Ascending aorta (tissue), 2 donors: ENCODE measurements around the gene STBD1. TPM values are rescaled to one million over a fixed set of nuclear protein-coding genes. Genes with fewer than 3 reads are reported as not detected.

ENCODE experiments used
- DNase-seq, 2 donors: peaks; one replicate each; pipeline ENCODE4 v3.0.0-alpha.2; 2019; ENCODE audit warnings: low spot score in 2 of 2
- H3K27ac ChIP-seq, 2 donors: fragments of 200-600 bp; sonication (generic); one replicate each; pipeline ENCODE4 v1.5.1; 2016 to 2017; ENCODE audit warnings: mild to moderate bottlenecking in 1 of 2
- H3K27me3 ChIP-seq: fragments of 200-600 bp; sonication (generic); one replicate; pipeline ENCODE4 v1.5.1; 2017
- H3K36me3 ChIP-seq, 2 donors: fragments of 200-600 bp; sonication (generic); one replicate each; pipeline ENCODE4 v1.5.1; 2016
- H3K4me1 ChIP-seq, 2 donors: fragments of 200-600 bp; sonication (generic); one replicate each; pipeline ENCODE4 v1.5.1; 2016 to 2017; ENCODE audit warnings: mild to moderate bottlenecking in 1 of 2
- H3K4me3 ChIP-seq, 2 donors: fragments of 200-600 bp; sonication (generic); one replicate each; pipeline ENCODE4 v1.5.1; 2016 to 2017; ENCODE audit warnings: mild to moderate bottlenecking in 1 of 2
- H3K9me3 ChIP-seq, 2 donors: fragments of 200-600 bp; sonication (generic); one replicate each; pipeline ENCODE4 v1.5.1; 2016
- intact Hi-C: fragments of 100-400 bp; cut with DNase I; formaldehyde crosslinking; loops from one replicate; pipeline ENCODE4 v1.15.1; 2023
- total RNA-seq: library from RNA; depleted of rRNA; stranded (reverse); fragments of >200 nt; gene quantifications from one replicate; pipeline ENCODE4 v1.1.0, GENCODE V29; 2016
- TF ChIP-seq, protein P1 (sequence below), 3 experiments: fragments of 200-600 bp in 2 of 3; fragments of 450-650 bp in 1 of 3; sonication (generic) in 2 of 3; IDR thresholded peaks; one replicate each; pipeline ENCODE4 v1.5.1; 2016 to 2019; ENCODE audit warnings: antibody characterized with exemption in 3 of 3, mild to moderate bottlenecking in 1 of 3, moderate library complexity in 1 of 3

The STBD1 gene
- total RNA-seq, 1 donor from 2014 or later: 19.9 TPM

DNA sequence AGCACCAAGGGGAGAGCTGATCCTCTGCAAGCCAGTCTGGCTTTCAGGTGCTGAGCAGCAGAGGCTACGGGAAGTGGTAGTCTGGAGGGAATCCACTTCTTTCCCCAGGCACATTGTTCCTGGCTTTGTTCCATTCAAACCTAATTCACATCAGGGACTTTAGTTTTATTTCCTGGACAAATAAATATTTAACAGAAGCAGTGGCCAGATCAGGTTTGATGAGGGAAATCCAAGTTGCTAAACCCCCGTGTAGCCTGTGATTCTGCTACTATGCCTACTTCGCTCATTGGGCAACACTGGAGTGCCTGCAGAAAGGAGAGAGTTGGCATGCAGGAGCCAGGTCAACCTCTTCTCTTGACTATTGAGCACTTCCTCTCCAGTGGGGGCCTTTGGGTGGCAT lies 13.8 kb upstream of the STBD1 start:
- no peak overlapping the region for H3K4me3 ChIP-seq
- no peak for DNase-seq
- H3K9me3 ChIP-seq: peaks cover 4 to 7% of the 10 kb centered on the region in 2 donors
- intact Hi-C loops: no loop called here
- TF ChIP-seq, protein P1, sequence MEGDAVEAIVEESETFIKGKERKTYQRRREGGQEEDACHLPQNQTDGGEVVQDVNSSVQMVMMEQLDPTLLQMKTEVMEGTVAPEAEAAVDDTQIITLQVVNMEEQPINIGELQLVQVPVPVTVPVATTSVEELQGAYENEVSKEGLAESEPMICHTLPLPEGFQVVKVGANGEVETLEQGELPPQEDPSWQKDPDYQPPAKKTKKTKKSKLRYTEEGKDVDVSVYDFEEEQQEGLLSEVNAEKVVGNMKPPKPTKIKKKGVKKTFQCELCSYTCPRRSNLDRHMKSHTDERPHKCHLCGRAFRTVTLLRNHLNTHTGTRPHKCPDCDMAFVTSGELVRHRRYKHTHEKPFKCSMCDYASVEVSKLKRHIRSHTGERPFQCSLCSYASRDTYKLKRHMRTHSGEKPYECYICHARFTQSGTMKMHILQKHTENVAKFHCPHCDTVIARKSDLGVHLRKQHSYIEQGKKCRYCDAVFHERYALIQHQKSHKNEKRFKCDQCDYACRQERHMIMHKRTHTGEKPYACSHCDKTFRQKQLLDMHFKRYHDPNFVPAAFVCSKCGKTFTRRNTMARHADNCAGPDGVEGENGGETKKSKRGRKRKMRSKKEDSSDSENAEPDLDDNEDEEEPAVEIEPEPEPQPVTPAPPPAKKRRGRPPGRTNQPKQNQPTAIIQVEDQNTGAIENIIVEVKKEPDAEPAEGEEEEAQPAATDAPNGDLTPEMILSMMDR (IDR thresholded peaks at IDR 0.05): no peak
- no peak overlapping the region for H3K27ac ChIP-seq
- H3K27me3 ChIP-seq: no peaks in the 10 kb centered on the region
- H3K4me1 ChIP-seq: no peaks in the 10 kb centered on the region
- no peaks in the 10 kb centered on the region for H3K36me3 ChIP-seq

DNA sequence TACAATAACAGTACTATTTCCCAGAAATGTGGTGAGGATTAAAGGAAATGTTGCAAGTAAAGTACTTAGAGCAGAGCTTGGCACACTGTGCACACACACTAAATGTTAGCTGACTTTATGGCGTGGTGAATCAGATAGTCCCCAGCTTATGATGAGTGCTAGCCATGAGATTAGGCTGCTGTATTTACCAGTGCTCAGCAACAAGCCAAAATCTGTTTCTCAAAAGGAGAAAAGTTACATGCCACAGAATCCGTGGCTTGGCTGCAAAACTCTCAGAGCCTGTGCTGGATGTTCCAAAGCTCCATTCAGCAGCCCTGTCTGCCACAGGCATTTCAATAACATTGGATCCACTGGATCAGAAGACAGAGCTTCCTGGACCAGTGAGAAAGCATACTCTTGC lies 12.8 kb upstream of the STBD1 start:
- no peaks in the 10 kb centered on the region for H3K4me1 ChIP-seq
- intact Hi-C loops: no loop called here
- no peak overlapping the region for H3K27ac ChIP-seq
- DNase-seq: no peak
- TF ChIP-seq, protein P1 (IDR thresholded peaks at IDR 0.05): no peak
- no peaks in the 10 kb centered on the region for H3K27me3 ChIP-seq
- no peak overlapping the region for H3K4me3 ChIP-seq
- no peaks in the 10 kb centered on the region for H3K36me3 ChIP-seq
- H3K9me3 ChIP-seq: peaks cover 4 to 7% of the 10 kb centered on the region in 2 donors

DNA sequence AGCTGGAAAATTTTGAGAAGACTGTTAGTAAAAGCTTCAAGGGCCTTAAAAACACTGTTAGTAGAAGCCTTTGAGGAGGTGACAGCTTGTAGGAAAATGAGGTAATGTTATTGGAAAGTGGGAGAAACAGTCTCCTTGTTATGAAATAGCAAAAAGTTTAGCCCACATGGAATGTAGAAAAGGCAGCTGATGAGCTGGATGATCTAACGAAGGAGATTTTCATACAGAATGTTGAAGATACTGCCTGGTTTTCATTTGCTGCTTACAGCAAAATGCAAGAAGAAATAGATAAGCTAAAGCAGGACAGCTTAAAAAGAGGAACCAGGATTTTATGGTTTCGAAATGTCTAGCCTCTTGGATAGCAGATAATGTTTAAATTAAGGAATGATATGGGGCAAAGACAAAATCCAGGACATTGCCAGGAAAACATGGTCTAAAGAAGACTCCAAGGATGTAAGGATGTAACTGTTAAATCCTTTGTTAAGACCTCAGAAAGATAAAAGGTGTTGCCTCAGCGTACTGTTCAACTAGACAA lies 10.2 kb upstream of the STBD1 start:
- no peak overlapping the region for H3K4me3 ChIP-seq
- no peaks in the 10 kb centered on the region for H3K27me3 ChIP-seq
- no peak overlapping the region for H3K27ac ChIP-seq
- no peaks in the 10 kb centered on the region for H3K4me1 ChIP-seq
- TF ChIP-seq, protein P1 (IDR thresholded peaks at IDR 0.05): no peak
- H3K36me3 ChIP-seq: no peaks in the 10 kb centered on the region
- DNase-seq: no peak
- intact Hi-C loops: no loop called here
- peaks cover 4 to 7% of the 10 kb centered on the region in 2 donors for H3K9me3 ChIP-seq

DNA sequence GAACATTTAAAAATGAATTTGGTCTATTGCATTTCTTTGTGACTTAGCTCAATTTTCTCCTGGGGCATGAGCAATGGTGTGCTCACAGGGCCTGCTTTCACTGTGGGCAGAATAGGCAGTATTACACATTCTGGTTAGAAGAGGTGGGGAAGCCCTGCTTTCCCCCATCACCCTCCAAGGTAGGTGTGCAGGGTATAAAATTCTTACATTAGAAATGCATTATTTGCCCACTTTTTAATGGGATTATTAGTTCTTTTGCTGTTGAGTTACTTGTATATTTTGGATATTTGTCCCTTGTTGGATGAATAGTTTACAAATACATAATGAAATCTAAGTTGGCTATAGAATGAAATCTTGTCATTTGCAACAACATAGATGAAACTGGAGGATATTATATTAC lies 8.3 kb upstream of the STBD1 start:
- no peak for DNase-seq
- Histone ChIP-seq H3K9me3 (peaks cover 4 to 7% of the 10 kb centered on the region in 2 donors), H3K4me3 (no peak overlapping the region), H3K27ac (no peak overlapping the region), H3K36me3 (no peaks in the 10 kb centered on the region), H3K27me3 (no peaks in the 10 kb centered on the region), H3K4me1 (no peaks in the 10 kb centered on the region)
- intact Hi-C loops: no loop called here
- TF ChIP-seq, protein P1 (IDR thresholded peaks at IDR 0.05): no peak

DNA sequence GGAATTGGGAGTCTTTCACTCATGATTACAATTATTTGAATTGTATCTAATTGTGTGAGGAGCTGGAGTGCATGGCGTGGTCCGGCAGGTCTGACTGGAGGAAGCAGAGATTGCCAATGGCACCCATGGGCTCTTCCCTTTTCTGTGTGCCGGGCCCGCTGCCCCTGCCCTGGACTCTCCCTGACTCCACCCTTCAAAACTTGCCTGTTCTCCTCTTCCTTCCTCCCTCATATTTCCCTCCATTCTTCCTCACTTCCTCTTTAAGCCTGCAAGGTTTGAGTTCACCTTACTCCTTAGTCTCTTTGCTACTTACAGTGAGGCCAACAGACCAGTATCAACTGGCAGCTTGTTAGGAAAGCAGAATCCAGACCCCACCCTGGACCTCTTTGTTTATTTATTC lies 6.5 kb upstream of the STBD1 start:
- H3K27ac ChIP-seq: no peak overlapping the region
- H3K9me3 ChIP-seq: peaks cover 4 to 7% of the 10 kb centered on the region in 2 donors
- TF ChIP-seq, protein P1 (IDR thresholded peaks at IDR 0.05): no peak
- H3K4me3 ChIP-seq: no peak overlapping the region
- no peaks in the 10 kb centered on the region for H3K4me1 ChIP-seq
- no peaks in the 10 kb centered on the region for H3K36me3 ChIP-seq
- intact Hi-C loops: no loop called here
- no peak for DNase-seq
- no peaks in the 10 kb centered on the region for H3K27me3 ChIP-seq
